Measurements from ENCODE around the gene CDH23. TPM values are rescaled to one million over a fixed set of nuclear protein-coding genes. Genes with fewer than 3 reads are reported as not detected.

The CDH23 gene
- total RNA-seq, 1 experiment from 2014 or later = 0.34 TPM

DNA sequence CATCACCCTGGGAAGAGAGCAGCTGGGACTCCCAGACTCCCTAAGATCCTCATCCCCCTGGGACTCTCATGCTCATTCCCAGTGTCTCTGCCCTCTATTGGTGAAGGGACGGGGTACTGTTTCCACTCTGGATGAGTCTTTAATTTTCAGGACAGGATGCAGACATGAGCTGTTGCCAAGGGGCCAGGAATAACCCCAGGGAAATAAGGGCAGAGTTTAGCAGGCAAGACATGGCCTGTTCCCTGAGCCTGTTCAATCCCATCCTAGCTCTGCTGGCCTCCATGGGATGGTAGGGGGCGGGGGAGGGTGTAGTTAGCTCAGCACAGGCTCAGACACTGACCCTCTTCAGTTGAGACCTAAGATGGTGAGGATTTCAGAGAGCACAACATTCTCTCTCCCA lies 308.9 kb downstream of the CDH23 start:
- Mint-ChIP-seq H3K36me3 (ENCODE audit: insufficient read depth, unreplicated experiment) (no peaks in the 10 kb centered on the region), H3K4me3 (ENCODE audit: unreplicated experiment) (no peak overlapping the region), H3K9me3 (ENCODE audit: unreplicated experiment) (no peaks in the 10 kb centered on the region), H3K27ac (ENCODE audit: unreplicated experiment) (no peak overlapping the region), H3K27me3 (ENCODE audit: insufficient read depth, unreplicated experiment) (no peaks in the 10 kb centered on the region), H3K4me1 (ENCODE audit: low read depth, unreplicated experiment) (no peaks in the 10 kb centered on the region)
- ChIA-PET POLR2A (no interaction called here), CTCF (interaction anchor here (0.8 to 4.8 kb wide), 4 partner anchors 8 to 283 kb away, joined by 3 to 56 read pairs (median 4); partner anchors contain the start of gene C10orf105)
- Histone ChIP-seq H3K36me3 (ENCODE audit: control insufficient read depth, insufficient read depth, low read length) (no peaks in the 10 kb centered on the region), H3K9me3 (no peaks in the 10 kb centered on the region), H3K4me3 (ENCODE audit: low read depth, low read length) (no peak overlapping the region), H3K27me3 (replicated peaks; ENCODE audit: control insufficient read depth, insufficient read depth, low read length) (no peaks in the 10 kb centered on the region), H3K4me1 (no peaks in the 10 kb centered on the region)
- intact Hi-C loops (cut with micrococcal nuclease; ENCODE audit: unreplicated experiment) = loop anchor here (5.0 kb wide), 1 partner anchor 107 kb away; no protein-coding TSS in a partner anchor
- TF ChIP-seq, protein P1, sequence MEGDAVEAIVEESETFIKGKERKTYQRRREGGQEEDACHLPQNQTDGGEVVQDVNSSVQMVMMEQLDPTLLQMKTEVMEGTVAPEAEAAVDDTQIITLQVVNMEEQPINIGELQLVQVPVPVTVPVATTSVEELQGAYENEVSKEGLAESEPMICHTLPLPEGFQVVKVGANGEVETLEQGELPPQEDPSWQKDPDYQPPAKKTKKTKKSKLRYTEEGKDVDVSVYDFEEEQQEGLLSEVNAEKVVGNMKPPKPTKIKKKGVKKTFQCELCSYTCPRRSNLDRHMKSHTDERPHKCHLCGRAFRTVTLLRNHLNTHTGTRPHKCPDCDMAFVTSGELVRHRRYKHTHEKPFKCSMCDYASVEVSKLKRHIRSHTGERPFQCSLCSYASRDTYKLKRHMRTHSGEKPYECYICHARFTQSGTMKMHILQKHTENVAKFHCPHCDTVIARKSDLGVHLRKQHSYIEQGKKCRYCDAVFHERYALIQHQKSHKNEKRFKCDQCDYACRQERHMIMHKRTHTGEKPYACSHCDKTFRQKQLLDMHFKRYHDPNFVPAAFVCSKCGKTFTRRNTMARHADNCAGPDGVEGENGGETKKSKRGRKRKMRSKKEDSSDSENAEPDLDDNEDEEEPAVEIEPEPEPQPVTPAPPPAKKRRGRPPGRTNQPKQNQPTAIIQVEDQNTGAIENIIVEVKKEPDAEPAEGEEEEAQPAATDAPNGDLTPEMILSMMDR (IDR thresholded peaks at IDR 0.05; ENCODE audit: insufficient read depth in 1 of 2, low read depth in 1 of 2, low read length in 1 of 2, severe bottlenecking in 1 of 2, unreplicated experiment in 1 of 2) = no peak
- DNase-seq = no peak
- BruUV-seq (replicated peaks) = no TSS peak

DNA sequence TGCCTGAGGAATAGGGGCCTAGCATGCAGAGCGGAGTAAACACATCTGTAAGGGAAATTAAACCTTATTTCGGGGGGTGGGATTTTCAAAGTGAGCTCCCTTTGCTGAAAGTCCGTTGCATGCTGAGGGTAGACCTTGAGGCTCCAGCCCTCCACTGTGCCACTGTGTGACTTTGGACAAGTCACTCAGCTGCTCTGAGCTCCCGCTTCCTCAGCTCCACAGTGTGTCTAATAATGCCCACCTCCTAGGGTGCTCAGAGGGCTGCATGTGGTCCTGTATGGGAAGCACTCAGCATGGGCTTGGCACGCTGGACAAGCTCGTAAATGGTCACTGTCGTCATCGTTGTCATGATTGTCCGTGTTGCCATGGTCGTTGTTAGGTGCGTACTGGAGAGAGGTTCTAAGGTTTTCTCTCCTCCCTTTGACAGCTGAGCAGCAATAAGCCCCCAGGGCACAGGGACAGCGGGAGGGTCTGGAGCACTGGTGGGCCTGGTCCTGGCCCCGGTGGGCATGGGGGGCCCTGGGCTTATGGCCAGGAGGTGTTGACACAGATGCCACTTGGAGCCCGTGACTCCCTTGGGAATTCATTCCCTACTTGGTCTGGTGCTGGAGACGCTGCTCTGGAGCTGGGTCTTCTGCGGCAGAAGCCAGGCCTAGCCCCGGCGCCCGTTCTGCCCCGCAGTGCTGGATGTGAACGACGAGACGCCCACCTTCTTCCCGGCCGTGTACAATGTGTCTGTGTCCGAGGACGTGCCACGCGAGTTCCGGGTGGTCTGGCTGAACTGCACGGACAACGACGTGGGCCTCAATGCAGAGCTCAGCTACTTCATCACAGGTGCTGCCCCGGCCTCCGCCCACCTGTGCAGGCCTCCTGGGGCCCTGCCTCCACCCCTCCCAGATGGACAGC lies 309.7 kb downstream of the CDH23 start:
- CTCF ChIA-PET = interaction anchor here (0.8 to 4.8 kb wide), 6 partner anchors 9 to 284 kb away, joined by 3 to 56 read pairs (median 6); partner anchors contain the start of gene C10orf105
- Histone ChIP-seq H3K27me3 (replicated peaks; ENCODE audit: control insufficient read depth, insufficient read depth, low read length) (no peaks in the 10 kb centered on the region), H3K4me1 (no peaks in the 10 kb centered on the region), H3K36me3 (ENCODE audit: control insufficient read depth, insufficient read depth, low read length) (no peaks in the 10 kb centered on the region), H3K4me3 (ENCODE audit: low read depth, low read length) (no peak overlapping the region), H3K9me3 (no peaks in the 10 kb centered on the region)
- intact Hi-C loops (cut with micrococcal nuclease; ENCODE audit: unreplicated experiment) = loop anchor here (5.0 kb wide), 1 partner anchor 106 kb away; no protein-coding TSS in a partner anchor
- no peak overlapping the region for H3K4me3 Mint-ChIP-seq (ENCODE audit: unreplicated experiment)
- no peak overlapping the region for H3K27ac Mint-ChIP-seq (ENCODE audit: unreplicated experiment)
- POLR2A ChIA-PET = no interaction called here
- TF ChIP-seq, protein P1 (IDR thresholded peaks at IDR 0.05; ENCODE audit: insufficient read depth in 1 of 2, low read depth in 1 of 2, low read length in 1 of 2, severe bottlenecking in 1 of 2, unreplicated experiment in 1 of 2) = no peak
- no peak for DNase-seq
- BruUV-seq (replicated peaks) = no TSS peak
- H3K36me3 Mint-ChIP-seq (ENCODE audit: insufficient read depth, unreplicated experiment) = no peaks in the 10 kb centered on the region
- H3K27me3 Mint-ChIP-seq (ENCODE audit: insufficient read depth, unreplicated experiment) = no peaks in the 10 kb centered on the region
- H3K4me1 Mint-ChIP-seq (ENCODE audit: low read depth, unreplicated experiment) = no peaks in the 10 kb centered on the region
- no peaks in the 10 kb centered on the region for H3K9me3 Mint-ChIP-seq (ENCODE audit: unreplicated experiment)

DNA sequence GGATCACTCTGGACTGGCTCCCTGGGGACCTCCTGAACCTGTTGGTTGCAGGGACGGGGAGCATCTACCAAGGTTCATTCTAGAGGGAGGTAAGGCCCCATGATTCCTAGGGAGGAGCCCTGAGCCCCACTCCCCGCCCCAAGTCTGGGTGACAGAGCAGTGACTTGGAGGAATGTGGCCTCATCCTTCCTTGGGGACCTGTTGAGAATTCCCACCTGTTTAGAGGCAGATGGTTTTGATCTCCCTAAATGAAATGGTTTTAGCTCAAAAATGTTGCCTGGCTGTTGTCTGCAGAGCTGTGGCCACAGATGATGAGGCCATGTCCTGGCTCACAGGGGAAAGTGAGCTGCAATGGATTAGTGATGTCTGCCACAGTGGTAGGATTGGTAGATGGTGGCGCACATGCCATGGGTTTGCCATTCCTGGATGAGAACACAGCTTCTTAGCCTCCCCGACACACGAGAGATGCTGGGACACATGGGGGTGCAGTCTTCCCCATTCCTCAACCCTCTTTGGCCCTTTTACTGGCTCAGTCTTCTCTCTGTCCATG lies 310.6 kb downstream of the CDH23 start:
- no peak overlapping the region for H3K4me3 Mint-ChIP-seq (ENCODE audit: unreplicated experiment)
- Histone ChIP-seq H3K9me3 (no peaks in the 10 kb centered on the region), H3K36me3 (ENCODE audit: control insufficient read depth, insufficient read depth, low read length) (no peaks in the 10 kb centered on the region), H3K27me3 (replicated peaks; ENCODE audit: control insufficient read depth, insufficient read depth, low read length) (no peaks in the 10 kb centered on the region), H3K4me3 (ENCODE audit: low read depth, low read length) (no peak overlapping the region), H3K4me1 (no peaks in the 10 kb centered on the region)
- no peaks in the 10 kb centered on the region for H3K27me3 Mint-ChIP-seq (ENCODE audit: insufficient read depth, unreplicated experiment)
- DNase-seq = no peak
- TF ChIP-seq, protein P1 (IDR thresholded peaks at IDR 0.05; ENCODE audit: insufficient read depth in 1 of 2, low read depth in 1 of 2, low read length in 1 of 2, severe bottlenecking in 1 of 2, unreplicated experiment in 1 of 2) = no peak
- no TSS peak for BruUV-seq (replicated peaks)
- no peak overlapping the region for H3K27ac Mint-ChIP-seq (ENCODE audit: unreplicated experiment)
- ChIA-PET POLR2A (no interaction called here), CTCF (interaction anchor here (1.0 to 4.8 kb wide), 7 partner anchors 10 to 114 kb away, joined by 3 to 56 read pairs (median 9); partner anchors contain the start of gene VSIR)
- intact Hi-C loops (cut with micrococcal nuclease; ENCODE audit: unreplicated experiment) = loop anchor here (5.0 kb wide), 1 partner anchor 105 kb away; no protein-coding TSS in a partner anchor
- no peaks in the 10 kb centered on the region for H3K36me3 Mint-ChIP-seq (ENCODE audit: insufficient read depth, unreplicated experiment)
- no peaks in the 10 kb centered on the region for H3K9me3 Mint-ChIP-seq (ENCODE audit: unreplicated experiment)
- H3K4me1 Mint-ChIP-seq (ENCODE audit: low read depth, unreplicated experiment) = no peaks in the 10 kb centered on the region

All from Caco-2 (cell line).